HUES48 (cell line): ENCODE results near the gene TMCO1.
"Not testable (repeated sequence)": the region's sequence is repeated elsewhere in the genome, so short reads cannot be mapped to it uniquely, and the experiment has no call there.

ENCODE experiments used
- H3K27ac ChIP-seq: one replicate; pipeline ENCODE4 v1.7.0; 2013; ENCODE audit warnings: low read depth, low read length, inconsistent platforms
- H3K27me3 ChIP-seq: 2 replicates; pipeline ENCODE4 v1.6.1; 2013; ENCODE audit warnings: mild to moderate bottlenecking, low read length; ENCODE audit not compliant: control insufficient read depth, insufficient read depth
- H3K36me3 ChIP-seq: 2 replicates; pipeline ENCODE4 v1.6.1; 2013; ENCODE audit warnings: low read length; ENCODE audit not compliant: control insufficient read depth, insufficient read depth
- H3K4me1 ChIP-seq: 2 replicates; pipeline ENCODE4 v1.6.1; 2013; ENCODE audit warnings: mild to moderate bottlenecking, low read length; ENCODE audit not compliant: control insufficient read depth, insufficient read depth
- H3K4me3 ChIP-seq: 2 replicates; pipeline ENCODE4 v1.5.1; 2013; ENCODE audit warnings: mild to moderate bottlenecking, low read depth, low read length
- H3K9ac ChIP-seq: 2 replicates; pipeline ENCODE4 v1.6.1; 2013; ENCODE audit warnings: mild to moderate bottlenecking, low read depth, low read length, moderate library complexity
- H3K9me3 ChIP-seq: 2 replicates; pipeline ENCODE4 v1.6.1; 2013; ENCODE audit warnings: low read length; ENCODE audit not compliant: control insufficient read depth, insufficient read depth

Gene TMCO1

DNA sequence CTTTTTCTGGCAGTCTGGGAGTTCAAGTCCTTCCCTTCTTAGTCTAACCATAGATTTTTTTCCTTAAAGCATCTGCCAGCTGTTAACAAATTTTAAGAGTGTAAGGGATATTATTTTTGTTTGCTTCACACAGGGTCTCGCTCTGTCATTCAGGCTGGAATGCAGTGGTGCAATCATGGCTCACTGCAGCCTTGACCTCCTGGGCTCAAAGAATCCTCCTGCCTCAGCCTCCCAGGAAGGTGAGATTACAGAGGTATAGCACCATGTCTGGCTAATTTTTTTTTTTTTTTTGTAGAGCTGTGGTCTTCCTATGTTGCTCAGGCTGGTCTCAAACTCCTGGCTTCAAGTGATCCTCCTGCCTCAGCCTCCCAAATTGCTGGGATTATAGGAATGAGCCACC is 23.8 kb downstream of the TMCO1 start:
- not testable (repeated sequence) for H3K27ac ChIP-seq, H3K4me3 ChIP-seq, H3K9me3 ChIP-seq, H3K4me1 ChIP-seq, H3K9ac ChIP-seq, H3K27me3 ChIP-seq
- peaks cover 35% of the 10 kb centered on the region for H3K36me3 ChIP-seq

DNA sequence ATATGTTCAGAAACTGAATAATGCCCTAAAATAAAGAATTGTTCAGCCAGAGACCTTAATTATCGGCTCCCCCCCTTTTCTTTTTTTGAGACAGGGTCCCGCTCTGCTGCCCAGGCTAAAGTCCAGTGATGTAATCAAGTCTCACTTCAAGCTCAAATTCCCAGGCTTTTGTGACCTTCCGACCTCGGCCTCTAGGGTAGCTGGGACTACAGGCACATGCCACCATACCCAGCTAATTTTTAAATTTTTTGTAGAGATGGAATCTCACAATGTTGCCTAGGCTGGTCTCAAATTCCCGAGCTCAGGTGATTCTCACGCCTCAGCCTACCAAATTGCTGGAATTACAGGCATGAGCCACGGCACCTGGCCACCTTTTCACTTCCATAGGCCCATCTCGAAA is 26.5 kb downstream of the TMCO1 start:
- H3K27me3 ChIP-seq = no peaks in the 10 kb centered on the region
- H3K36me3 ChIP-seq = peaks cover 35% of the 10 kb centered on the region
- H3K9me3 ChIP-seq = no peaks in the 10 kb centered on the region
- H3K9ac ChIP-seq = no peak overlapping the region
- H3K27ac ChIP-seq = no peak overlapping the region
- H3K4me1 ChIP-seq = no peaks in the 10 kb centered on the region; the same call in 1 of the 2 replicates
- H3K4me3 ChIP-seq = no peak overlapping the region

DNA sequence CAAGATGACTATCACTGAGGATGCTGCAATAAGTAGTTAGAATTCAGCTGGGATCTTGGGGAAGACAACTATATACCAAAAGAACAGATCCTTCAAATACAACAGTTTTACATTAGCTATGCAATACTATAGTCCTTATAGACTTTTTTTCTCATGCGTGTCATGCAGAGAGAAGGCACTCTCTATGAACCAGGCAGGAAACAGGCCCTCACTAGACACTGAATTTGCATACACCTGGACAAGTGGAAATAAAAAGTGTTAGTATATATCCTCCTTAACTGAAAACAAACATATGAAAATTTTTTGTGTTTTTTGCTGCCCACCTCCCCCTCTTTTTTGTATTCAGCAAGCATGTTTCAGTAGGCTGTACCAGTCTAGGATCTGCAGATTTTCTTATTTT is 29.9 kb downstream of the TMCO1 start:
- H3K36me3 ChIP-seq = peaks cover 31% of the 10 kb centered on the region
- no peak overlapping the region for H3K27ac ChIP-seq
- no peak overlapping the region for H3K4me3 ChIP-seq
- H3K9ac ChIP-seq = no peak overlapping the region
- H3K9me3 ChIP-seq = no peaks in the 10 kb centered on the region
- H3K27me3 ChIP-seq = no peaks in the 10 kb centered on the region
- no peaks in the 10 kb centered on the region; the same call in 1 of the 2 replicates for H3K4me1 ChIP-seq

DNA sequence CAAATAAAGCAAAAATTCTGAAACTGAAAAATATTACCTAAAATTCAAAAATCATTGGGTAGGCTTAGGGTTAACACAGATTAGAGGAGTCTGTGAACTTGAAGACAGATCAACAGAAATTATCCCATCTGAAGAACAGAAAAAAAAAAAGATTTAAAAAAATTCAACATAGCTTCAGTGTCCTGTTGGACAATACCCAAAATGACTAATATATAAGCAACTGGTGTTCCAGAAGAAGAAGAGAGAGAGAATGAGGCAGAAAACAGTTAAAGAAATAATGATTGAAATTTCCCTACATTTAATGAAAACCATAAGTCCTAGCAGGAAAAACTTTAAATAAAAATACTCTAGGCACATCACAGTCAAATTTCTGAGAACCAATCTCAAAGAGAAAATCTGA is 31.5 kb downstream of the TMCO1 start:
- Histone ChIP-seq H3K4me3 (no peak overlapping the region), H3K27ac (no peak overlapping the region), H3K9ac (no peak overlapping the region), H3K36me3 (peaks cover 19% of the 10 kb centered on the region), H3K9me3 (no peaks in the 10 kb centered on the region), H3K27me3 (no peaks in the 10 kb centered on the region), H3K4me1 (no peaks in the 10 kb centered on the region; the same call in 1 of the 2 replicates)

DNA sequence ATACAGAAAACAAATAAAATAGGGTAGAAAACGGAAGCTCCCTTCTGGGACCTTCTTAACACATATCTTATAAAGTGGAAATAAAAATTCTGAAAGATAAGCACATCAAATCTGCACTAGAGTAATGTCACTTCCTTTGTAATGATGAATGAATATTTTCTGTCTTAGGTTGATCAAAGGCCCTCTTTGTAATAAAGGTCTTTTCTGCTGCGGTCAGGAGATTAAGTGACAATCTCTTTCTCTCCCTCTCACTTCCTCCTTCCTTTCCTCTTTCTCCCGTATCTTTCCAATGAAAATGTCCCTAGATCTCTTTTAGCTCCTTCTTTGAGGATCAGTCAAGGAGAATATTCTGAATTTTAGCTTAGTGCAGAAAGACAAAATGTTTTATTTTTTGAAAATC is 33.8 kb downstream of the TMCO1 start:
- Histone ChIP-seq H3K9me3 (no peaks in the 10 kb centered on the region), H3K36me3 (no peaks in the 10 kb centered on the region), H3K4me3 (no peak overlapping the region)

DNA sequence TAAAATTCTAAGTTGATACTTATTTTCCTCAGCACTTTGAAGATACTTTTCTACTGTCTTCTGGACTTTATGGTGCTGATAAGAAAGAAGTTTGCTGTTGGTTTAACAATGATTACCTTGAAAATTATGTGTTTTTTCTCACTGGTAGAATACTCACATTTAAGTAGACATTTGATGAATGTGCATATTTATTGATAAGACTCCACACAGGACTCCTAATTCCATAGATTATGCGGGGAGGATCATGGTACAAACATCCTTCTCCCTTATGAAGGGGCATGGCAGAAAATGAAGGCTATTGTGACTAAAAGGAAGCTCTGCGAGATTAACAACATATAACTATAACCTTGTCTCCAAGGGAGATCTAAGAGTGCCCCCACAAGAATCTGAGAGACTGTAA is 41.8 kb downstream of the TMCO1 start:
- no peaks in the 10 kb centered on the region for H3K4me1 ChIP-seq
- H3K9me3 ChIP-seq = no peaks in the 10 kb centered on the region
- H3K9ac ChIP-seq = no peak overlapping the region
- H3K27ac ChIP-seq = no peak overlapping the region
- peaks cover 3% of the 10 kb centered on the region; the same call in 1 of the 2 replicates for H3K36me3 ChIP-seq
- no peaks in the 10 kb centered on the region for H3K27me3 ChIP-seq
- H3K4me3 ChIP-seq = no peak overlapping the region

More for the DNA sequence above, 33.8 kb downstream of the TMCO1 start:
- H3K9ac ChIP-seq = no peak overlapping the region
- no peaks in the 10 kb centered on the region; the same call in 1 of the 2 replicates for H3K4me1 ChIP-seq
- H3K27me3 ChIP-seq = no peaks in the 10 kb centered on the region
- H3K27ac ChIP-seq = no peak overlapping the region

DNA sequence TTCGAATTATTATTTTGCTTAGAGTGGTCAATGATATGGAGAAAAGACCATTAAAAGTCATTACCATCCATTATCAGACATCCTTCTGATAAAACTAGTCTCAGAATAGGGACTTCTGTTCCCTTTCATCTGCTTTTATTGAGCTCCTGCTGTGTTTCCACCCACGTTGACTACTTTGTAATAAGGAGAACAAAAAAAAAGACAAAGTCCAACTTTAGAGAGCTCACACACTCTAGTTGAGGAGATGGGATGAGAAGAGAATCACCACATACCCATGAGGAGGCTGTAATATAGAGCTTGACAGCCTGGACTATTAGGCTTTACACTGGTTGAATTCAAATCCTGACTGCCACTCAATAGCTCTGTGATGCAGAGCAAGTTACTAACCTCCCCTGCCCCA is 42.5 kb downstream of the TMCO1 start:
- Histone ChIP-seq H3K4me1 (no peaks in the 10 kb centered on the region), H3K36me3 (peaks cover 3% of the 10 kb centered on the region; the same call in 1 of the 2 replicates), H3K9me3 (no peaks in the 10 kb centered on the region), H3K4me3 (no peak overlapping the region), H3K27ac (no peak overlapping the region), H3K9ac (no peak overlapping the region), H3K27me3 (no peaks in the 10 kb centered on the region)

DNA sequence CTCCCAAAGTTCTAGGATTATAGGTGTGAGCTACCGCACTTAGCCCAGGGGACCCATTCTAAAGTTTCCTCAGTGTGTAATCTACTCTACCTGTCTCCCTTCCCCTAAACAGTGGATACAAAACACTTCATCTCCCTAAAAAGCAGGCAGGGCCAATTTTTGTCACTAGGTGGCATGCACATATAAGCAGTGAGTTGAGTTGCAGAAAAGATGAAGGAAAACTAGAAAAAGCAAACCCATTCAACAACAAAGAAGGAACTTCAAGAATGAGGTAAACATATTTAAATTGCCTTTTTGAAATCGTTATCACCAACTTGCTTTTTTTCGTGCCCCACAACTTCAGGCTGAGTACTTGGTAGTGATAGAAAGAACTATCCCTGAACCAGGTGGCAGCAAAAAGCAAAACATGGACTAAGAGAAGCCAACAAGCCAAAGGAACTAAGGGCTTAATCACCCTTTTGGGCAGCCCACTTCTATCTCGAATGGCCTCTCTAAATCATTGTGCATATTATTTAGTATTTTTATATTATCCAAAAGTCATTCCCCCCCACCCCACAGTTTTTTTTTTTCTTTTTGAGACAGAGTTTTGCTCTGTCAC is 50.7 kb downstream of the TMCO1 start:
- Histone ChIP-seq H3K27ac (no peak overlapping the region), H3K9me3 (no peaks in the 10 kb centered on the region), H3K36me3 (no peaks in the 10 kb centered on the region), H3K4me1 (no peaks in the 10 kb centered on the region), H3K9ac (no peak overlapping the region), H3K4me3 (no peak overlapping the region), H3K27me3 (no peaks in the 10 kb centered on the region)

DNA sequence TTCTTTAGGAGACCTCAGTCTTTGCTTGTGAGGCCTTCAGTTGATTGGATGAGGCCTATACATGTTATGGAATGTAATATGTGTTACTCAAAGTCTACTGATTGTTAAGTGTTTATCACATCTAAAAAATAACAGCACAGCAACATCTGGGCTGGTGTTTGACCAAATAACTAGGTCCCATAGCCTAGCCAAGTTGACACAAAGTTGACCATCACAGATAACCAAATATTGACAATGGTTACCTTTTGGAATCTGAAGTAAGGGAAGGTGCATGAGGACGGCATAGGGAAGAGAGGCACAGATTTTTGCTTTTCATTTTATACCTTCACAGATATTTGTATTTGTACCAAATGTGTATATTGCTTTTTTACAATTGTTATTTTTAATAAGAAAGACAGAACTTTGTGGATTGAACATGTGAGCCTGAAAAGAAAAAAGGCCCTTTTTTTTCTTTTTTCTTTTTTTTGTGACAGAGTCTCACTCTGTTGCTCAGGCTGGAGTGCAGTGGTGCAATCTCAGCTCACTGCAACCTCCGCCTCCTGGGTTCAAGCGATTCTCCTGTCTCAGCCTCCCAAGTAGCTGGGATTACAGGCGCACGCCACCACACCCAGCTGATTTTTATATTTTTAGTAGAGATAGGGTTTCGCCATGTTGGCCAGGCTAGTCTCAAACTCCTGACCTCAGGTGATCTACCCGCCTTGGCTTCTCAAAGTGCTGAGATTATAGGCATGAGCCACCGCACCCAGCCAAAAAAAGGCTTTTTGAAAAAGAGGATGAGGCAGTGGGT is 52.2 kb downstream of the TMCO1 start:
- not testable (repeated sequence) for H3K4me1 ChIP-seq, H3K4me3 ChIP-seq, H3K36me3 ChIP-seq, H3K9ac ChIP-seq, H3K27me3 ChIP-seq, H3K27ac ChIP-seq, H3K9me3 ChIP-seq

DNA sequence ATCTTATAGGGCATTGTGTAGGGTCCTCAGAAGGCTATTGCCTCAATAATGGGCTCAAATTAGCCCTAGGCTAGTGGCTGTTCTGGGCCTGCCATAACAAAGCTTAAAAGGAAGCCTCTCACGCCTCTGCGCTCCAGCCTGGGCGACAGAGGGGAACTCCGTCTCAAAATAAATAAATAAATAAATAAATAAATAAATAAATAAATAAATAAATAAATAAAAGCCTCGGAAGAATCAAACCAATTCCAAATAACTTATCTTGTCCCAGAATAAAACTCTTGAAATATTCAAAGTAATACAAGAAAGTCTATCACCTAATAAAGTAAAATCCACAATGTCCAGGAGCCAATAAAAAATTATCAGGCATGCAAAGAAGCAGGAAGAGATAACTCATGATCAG is 55.9 kb downstream of the TMCO1 start:
- Histone ChIP-seq H3K36me3 (no peaks in the 10 kb centered on the region), H3K9me3 (no peaks in the 10 kb centered on the region), H3K4me3 (no peak overlapping the region), H3K27ac (no peak overlapping the region), H3K9ac (no peak overlapping the region), H3K4me1 (no peaks in the 10 kb centered on the region), H3K27me3 (no peaks in the 10 kb centered on the region)

DNA sequence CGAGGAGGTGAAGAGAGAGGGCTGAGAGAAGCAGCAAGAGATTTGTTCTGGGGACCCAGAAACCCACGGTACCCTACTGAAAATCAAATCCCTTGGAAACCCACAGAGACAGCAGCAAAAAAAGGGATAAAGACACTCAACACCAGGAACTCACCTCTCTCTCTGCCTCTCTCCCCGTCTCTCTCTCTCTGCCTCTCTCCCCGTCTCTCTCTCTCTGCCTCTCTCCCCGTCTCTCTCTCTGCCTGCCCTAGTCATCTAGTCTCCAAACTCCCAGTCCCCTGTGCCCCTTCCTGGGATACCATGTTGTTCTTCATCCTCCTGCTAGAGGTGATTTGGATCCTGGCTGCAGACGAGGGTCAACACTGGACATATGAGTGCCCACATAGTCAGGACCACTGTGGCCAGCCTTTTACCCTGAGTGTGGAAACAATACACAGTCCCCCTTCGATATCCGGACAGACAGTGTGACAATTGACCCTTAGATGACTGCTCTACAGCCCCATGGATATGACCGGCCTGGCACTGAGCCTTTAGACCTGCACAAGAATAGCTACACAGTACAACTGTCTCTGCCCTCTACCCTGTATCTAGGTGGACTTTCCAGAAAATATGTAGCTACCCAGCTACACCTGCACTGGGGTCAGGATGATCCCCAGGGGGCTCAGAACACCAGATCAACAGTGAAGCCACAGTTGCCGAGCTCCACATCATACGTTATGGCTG is 60.5 kb downstream of the TMCO1 start:
- Histone ChIP-seq H3K4me1 (no peaks in the 10 kb centered on the region), H3K9me3 (no peaks in the 10 kb centered on the region), H3K4me3 (no peak overlapping the region), H3K36me3 (no peaks in the 10 kb centered on the region), H3K27me3 (no peaks in the 10 kb centered on the region), H3K27ac (no peak overlapping the region), H3K9ac (no peak overlapping the region)
